ENCODE data around the gene NFIX. TPM values are rescaled to one million over a fixed set of nuclear protein-coding genes. Genes with fewer than 3 reads are reported as not detected.
"Not testable (repeated sequence)": the region's sequence is repeated elsewhere in the genome, so short reads cannot be mapped to it uniquely, and the experiment has no call there.

The NFIX gene
- total and polyA plus RNA-seq, 9 donors = 30.3 to 256 (median 217) TPM

GRCh38 chr19:12970070-12970820, 25.0 kb upstream of the NFIX start:
- H3K27ac ChIP-seq = no peak overlapping the region
- 86 to 90% (median 87%) methylated on average over 7 of the region's 7 CpGs for WGBS, 3 donors
- no peaks in the 10 kb centered on the region for H3K9me3 ChIP-seq
- no peak for DNase-seq
- TF ChIP-seq CTCF (IDR thresholded peaks at IDR 0.05) (no peak), POLR2A (IDR thresholded peaks at IDR 0.05) (no peak), EP300 (IDR thresholded peaks at IDR 0.05) (no peak)
- no peaks in the 10 kb centered on the region for H3K36me3 ChIP-seq
- no peak overlapping the region for H3K4me3 ChIP-seq
- intact Hi-C loops (cut with DNase I) = loop anchor here in 2 of 4 donors (10.0 kb wide), 1 partner anchor 625 kb away; no protein-coding TSS in a partner anchor
- H3K4me1 ChIP-seq (ENCODE audit: insufficient read depth) = no peaks in the 10 kb centered on the region
- H3K27me3 ChIP-seq = no peaks in the 10 kb centered on the region

GRCh38 chr19:12973236-12973635, 22.0 kb upstream of the NFIX start:
- H3K4me3 ChIP-seq = no peak overlapping the region
- TF ChIP-seq CTCF (IDR thresholded peaks at IDR 0.05) (no peak), POLR2A (IDR thresholded peaks at IDR 0.05) (no peak), EP300 (IDR thresholded peaks at IDR 0.05) (no peak)
- intact Hi-C loops (cut with DNase I) = loop anchor here in 2 of 4 donors (10.0 kb wide), 1 partner anchor 622 kb away; no protein-coding TSS in a partner anchor
- DNase-seq = no peak
- H3K27me3 ChIP-seq = no peaks in the 10 kb centered on the region
- no peaks in the 10 kb centered on the region for H3K9me3 ChIP-seq
- 80 to 86% (median 80%) methylated on average over 16 of the region's 16 CpGs for WGBS, 3 donors
- H3K36me3 ChIP-seq = no peaks in the 10 kb centered on the region
- peaks cover 2% of the 10 kb centered on the region for H3K4me1 ChIP-seq (ENCODE audit: insufficient read depth)
- H3K27ac ChIP-seq = no peak overlapping the region

DNA sequence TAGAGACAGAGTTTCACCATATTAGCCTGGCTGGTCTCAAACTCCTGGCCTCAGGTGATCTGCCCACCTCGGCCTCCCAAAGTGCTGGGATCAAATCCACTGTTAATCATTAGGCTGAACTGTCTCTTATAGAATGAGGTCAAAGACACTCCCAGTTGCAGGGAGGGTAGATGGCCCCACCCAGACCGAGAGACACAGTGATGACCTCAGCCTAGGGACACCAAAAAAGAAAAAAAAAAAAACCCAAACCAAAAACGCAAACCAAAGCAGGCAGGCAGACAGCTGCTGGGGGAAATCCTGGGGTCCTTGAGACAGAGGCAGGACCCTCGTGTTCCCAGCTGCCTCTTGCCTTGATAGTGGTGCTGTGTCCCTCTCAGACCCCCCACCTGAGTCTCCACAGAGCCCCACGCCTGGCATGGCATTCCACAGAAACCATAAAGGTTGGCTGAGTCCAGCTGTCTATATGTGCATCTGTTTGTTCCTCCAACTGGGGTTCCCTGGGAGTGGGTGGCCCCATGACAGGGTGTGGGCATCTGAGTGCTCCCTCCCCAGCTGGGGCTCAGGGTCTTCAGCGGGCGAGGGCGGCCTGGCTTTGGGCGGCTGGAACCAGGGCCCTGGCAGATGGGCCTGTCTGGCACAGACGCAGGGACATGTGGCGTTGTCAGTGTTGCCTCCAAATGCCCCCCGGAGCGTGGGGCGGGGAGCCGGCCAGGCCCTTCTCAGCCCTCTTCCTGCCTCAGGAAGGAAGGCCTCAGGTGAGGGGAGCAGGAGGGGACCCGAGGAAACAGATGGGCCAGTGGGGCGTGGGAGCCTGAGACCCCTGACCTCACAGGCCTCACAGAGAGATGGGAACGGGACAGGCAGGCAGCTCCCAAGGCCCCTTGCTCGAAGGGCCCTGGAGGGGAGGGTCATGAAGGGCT, 20.7 kb upstream of the NFIX start:
- Histone ChIP-seq H3K27me3 (no peaks in the 10 kb centered on the region), H3K9me3 (no peaks in the 10 kb centered on the region), H3K27ac (no peak overlapping the region), H3K4me1 (ENCODE audit: insufficient read depth) (peaks cover 2% of the 10 kb centered on the region), H3K36me3 (no peaks in the 10 kb centered on the region), H3K4me3 (no peak overlapping the region)
- WGBS, 3 donors = 65 to 70% (median 69%) methylated on average over 15 to 19 of the region's 19 CpGs
- TF ChIP-seq EP300 (IDR thresholded peaks at IDR 0.05) = no peak
- no peak for TF ChIP-seq POLR2A (IDR thresholded peaks at IDR 0.05)
- TF ChIP-seq CTCF (IDR thresholded peaks at IDR 0.05) = no peak
- DNase-seq = peak in 1 of 5 donors; percentile 34
- intact Hi-C loops (cut with DNase I) = loop anchor here (5.0 to 10.0 kb wide), 3 partner anchors 288 to 620 kb away; no protein-coding TSS in a partner anchor

DNA sequence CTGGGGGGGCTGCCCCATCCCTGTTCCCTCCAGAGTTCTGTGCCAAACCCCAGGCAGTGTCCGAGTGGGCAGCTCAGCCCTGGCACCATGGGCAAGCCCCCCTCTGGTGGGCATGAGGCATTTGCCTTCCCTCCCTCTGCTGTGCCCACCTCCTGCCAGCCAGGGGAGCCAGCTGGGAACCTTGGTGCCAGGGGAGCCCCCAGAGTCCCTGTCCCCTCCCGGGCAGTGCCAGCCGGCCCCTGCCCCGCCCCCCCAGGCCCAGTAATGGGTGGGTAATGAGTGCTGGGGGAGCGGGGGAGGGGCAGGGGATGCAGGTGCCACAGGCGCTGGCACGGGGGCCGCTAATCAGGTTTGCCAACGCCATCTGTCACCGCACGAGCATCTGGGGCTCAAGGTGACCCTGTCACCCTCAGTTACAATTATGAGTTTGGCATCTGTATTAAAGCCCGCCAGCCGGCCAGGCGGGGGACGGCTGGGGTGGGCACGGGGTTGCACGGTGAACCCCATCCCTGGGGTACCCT, 20.0 kb upstream of the NFIX start:
- TF ChIP-seq CTCF (IDR thresholded peaks at IDR 0.05) (no peak), EP300 (IDR thresholded peaks at IDR 0.05) (no peak), POLR2A (IDR thresholded peaks at IDR 0.05) (no peak)
- H3K4me1 ChIP-seq (ENCODE audit: insufficient read depth) = peaks cover 2% of the 10 kb centered on the region
- intact Hi-C loops (cut with DNase I) = loop anchor here (5.0 to 10.0 kb wide), 3 partner anchors 287 to 620 kb away; no protein-coding TSS in a partner anchor
- H3K27me3 ChIP-seq = no peaks in the 10 kb centered on the region
- DNase-seq = no peak
- 55 to 73% (median 70%) methylated on average over 12 to 17 of the region's 17 CpGs for WGBS, 3 donors
- H3K27ac ChIP-seq = no peak overlapping the region
- H3K9me3 ChIP-seq = no peaks in the 10 kb centered on the region
- H3K4me3 ChIP-seq = no peak overlapping the region
- no peaks in the 10 kb centered on the region for H3K36me3 ChIP-seq

DNA sequence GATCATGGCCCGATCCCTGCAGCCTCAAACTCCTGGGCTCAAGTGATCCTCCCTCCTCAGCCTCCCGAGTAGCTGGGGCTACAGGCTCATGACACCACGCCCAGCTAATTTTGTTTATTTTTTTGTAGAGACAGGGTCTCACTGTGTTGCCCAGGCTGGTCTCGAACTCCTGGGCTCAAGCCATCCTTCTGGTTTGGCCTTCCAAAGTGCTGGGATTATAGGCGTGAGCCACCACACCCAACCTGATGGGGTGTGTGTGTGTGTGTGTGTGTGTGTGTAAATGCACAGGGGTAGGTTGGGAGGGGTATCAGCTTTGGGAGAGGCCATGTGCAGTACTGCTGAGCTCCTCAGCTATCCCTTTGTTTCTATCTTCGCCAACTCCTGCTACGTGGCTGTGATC, 19.2 kb upstream of the NFIX start:
- not testable (repeated sequence) for DNase-seq; H3K4me1 ChIP-seq (ENCODE audit: insufficient read depth); H3K36me3 ChIP-seq; H3K4me3 ChIP-seq; H3K27ac ChIP-seq; H3K27me3 ChIP-seq; H3K9me3 ChIP-seq
- 71 to 84% (median 81%) methylated on average over 7 of the region's 7 CpGs for WGBS, 3 donors
- intact Hi-C loops (cut with DNase I) = loop anchor here (2.0 to 10.0 kb wide), 4 partner anchors 119 to 619 kb away; no protein-coding TSS in a partner anchor

All from ovary (tissue), 9 donors.